ENCODE data around the gene KRT3.

The KRT3 gene

DNA sequence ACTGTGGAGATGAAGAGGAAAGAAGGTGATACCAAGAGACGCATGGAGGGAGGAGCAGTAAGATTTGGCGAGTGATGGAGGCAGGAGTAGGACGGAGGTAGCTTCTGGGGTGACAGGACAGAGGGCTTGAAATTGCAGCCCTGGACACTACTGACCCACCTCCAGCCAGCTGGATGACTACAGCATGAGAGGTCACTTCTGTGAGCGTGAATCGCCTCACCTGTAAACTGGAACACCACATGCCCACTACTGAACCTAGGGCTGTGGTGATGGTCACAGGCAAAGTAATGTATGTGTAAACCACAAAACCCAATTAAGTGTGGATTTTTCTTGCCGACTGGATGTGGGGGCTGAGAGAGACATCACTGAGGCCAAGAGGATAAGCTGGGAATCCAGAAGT is 24.6 kb upstream of the KRT3 start:
- no peaks in the 10 kb centered on the region for H3K36me3 ChIP-seq
- TF ChIP-seq, protein P1, sequence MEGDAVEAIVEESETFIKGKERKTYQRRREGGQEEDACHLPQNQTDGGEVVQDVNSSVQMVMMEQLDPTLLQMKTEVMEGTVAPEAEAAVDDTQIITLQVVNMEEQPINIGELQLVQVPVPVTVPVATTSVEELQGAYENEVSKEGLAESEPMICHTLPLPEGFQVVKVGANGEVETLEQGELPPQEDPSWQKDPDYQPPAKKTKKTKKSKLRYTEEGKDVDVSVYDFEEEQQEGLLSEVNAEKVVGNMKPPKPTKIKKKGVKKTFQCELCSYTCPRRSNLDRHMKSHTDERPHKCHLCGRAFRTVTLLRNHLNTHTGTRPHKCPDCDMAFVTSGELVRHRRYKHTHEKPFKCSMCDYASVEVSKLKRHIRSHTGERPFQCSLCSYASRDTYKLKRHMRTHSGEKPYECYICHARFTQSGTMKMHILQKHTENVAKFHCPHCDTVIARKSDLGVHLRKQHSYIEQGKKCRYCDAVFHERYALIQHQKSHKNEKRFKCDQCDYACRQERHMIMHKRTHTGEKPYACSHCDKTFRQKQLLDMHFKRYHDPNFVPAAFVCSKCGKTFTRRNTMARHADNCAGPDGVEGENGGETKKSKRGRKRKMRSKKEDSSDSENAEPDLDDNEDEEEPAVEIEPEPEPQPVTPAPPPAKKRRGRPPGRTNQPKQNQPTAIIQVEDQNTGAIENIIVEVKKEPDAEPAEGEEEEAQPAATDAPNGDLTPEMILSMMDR (IDR thresholded peaks at IDR 0.05; ENCODE audit: low read depth, low read length) = no peak
- no peak overlapping the region for H3K4me3 ChIP-seq (ENCODE audit: low read depth, low read length)
- DNase-seq = no peak
- peaks cover 33% of the 10 kb centered on the region for H3K27me3 ChIP-seq
- H3K9me3 ChIP-seq = no peaks in the 10 kb centered on the region
- H3K4me1 ChIP-seq = no peaks in the 10 kb centered on the region

DNA sequence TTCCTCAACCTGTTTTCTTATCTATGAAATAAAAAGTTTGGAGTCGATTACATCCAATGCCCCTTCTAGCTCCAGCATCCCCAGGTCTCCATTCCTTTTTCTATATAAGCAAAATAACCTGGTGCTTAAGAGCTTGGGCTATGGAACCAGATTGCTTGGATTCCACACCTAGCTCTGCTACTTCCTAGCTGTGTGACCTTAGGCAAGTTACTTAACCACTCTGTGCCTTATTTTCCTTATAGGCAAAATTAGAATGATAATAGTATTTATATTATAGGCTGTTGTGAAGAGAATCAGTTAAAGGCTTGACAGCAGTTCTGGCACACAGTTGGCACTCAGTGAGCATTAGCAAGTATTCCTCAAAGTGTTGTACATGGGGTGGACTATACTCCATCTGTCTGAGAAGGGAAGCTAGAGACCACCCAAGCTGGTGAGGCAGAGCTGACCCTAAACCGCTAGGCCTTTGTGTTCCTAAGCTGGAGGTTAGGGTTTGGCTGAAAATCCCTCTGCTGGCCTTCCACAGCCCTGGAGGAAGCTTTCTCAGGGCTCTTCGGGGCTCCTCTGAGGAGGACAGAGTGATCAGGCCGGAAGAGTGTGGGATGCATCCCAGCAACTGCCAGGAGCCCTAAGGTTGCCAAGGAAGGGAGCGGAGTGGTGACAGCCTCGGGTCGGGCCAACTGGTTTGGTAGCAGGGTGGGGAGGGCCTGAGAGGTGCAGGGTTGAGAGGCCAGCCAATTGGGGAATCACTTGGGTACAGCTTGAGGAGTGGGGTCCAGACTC is 24.0 kb upstream of the KRT3 start:
- TF ChIP-seq, protein P1 (IDR thresholded peaks at IDR 0.05; ENCODE audit: low read depth, low read length) = no peak
- H3K4me1 ChIP-seq = no peaks in the 10 kb centered on the region
- H3K27me3 ChIP-seq = peaks cover 33% of the 10 kb centered on the region
- no peaks in the 10 kb centered on the region for H3K36me3 ChIP-seq
- no peak for DNase-seq
- no peaks in the 10 kb centered on the region for H3K9me3 ChIP-seq
- no peak overlapping the region for H3K4me3 ChIP-seq (ENCODE audit: low read depth, low read length)

DNA sequence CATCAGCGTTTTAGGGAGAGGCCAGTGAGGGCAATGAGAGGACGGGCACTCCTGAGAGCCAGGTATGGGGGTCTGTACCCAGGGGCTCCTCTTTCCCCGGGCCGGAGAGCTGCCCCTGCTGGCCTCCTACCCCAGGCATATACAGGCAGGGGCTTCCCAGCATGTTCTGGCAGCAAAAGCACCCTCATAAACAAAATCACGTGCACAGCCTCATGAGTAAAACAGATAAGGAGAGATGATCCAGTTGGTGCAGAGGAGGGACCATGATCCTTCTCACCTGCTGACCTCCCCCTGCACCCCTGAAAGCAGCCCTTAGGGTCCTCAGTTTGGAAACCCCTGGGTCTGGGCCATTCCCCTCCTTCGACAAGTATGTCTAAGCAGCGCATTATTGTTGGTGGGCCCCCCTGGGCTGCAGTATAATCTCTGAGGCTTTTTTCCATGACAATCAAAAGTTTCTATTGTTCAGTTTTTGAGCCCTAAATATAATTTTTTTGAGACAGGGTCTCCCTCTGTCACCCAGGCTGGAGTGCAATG is 23.0 kb upstream of the KRT3 start:
- TF ChIP-seq, protein P1 (IDR thresholded peaks at IDR 0.05; ENCODE audit: low read depth, low read length) = no peak
- Histone ChIP-seq H3K27me3 (peaks cover 37% of the 10 kb centered on the region), H3K4me3 (ENCODE audit: low read depth, low read length) (no peak overlapping the region), H3K36me3 (no peaks in the 10 kb centered on the region), H3K4me1 (no peaks in the 10 kb centered on the region), H3K9me3 (no peaks in the 10 kb centered on the region)
- DNase-seq = no peak

DNA sequence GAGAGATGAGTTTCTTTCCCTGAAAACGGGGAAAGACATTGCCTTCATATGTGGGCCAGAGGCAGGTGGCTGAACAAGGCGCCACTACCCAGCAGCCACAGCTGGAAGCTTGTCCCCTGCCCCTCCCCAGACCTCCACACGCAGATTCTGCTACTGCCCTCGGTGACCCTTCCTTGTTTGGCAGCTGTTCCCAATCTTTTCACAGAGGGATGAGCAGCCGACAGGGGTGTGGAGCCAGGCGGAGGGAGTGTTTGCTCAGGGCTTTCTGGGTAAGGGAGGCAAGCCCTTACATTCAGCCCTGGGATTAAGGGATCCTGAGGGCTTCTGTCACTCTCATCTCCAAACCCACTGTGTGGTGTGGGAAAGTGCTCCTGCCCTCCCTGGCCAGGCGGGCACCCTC is 22.5 kb upstream of the KRT3 start:
- no peaks in the 10 kb centered on the region for H3K4me1 ChIP-seq
- H3K36me3 ChIP-seq = no peaks in the 10 kb centered on the region
- TF ChIP-seq, protein P1 (IDR thresholded peaks at IDR 0.05; ENCODE audit: low read depth, low read length) = no peak
- no peak overlapping the region for H3K4me3 ChIP-seq (ENCODE audit: low read depth, low read length)
- H3K27me3 ChIP-seq = peaks cover 40% of the 10 kb centered on the region
- H3K9me3 ChIP-seq = no peaks in the 10 kb centered on the region
- DNase-seq = no peak

DNA sequence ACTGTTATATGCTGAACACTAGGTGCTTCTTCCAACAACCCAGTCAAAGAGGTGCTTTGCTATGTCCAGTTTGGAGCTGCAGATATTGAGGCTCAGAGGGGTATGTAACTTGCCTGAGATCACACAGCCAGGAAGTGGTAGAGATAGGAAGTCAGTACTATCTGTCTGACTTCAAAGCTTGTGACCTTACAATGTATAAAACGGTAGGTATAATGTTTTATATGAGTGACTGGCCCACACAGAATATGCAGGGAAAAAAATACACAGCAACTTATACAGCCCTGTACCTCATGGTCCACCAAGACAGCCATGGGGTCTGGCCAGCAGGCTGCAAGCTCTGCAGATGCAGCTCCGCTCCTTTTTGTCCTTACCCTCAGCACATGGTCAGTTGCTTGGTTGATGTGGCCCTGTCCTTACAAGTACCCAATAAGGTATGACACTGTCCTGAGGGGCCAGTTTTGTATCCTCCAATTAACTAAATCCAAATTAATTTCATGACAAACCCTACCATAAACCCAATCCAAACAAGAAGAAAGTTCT is 21.9 kb upstream of the KRT3 start:
- no peaks in the 10 kb centered on the region for H3K36me3 ChIP-seq
- H3K4me3 ChIP-seq (ENCODE audit: low read depth, low read length) = no peak overlapping the region
- DNase-seq = no peak
- H3K4me1 ChIP-seq = no peaks in the 10 kb centered on the region
- TF ChIP-seq, protein P1 (IDR thresholded peaks at IDR 0.05; ENCODE audit: low read depth, low read length) = no peak
- H3K27me3 ChIP-seq = peaks cover 36% of the 10 kb centered on the region
- no peaks in the 10 kb centered on the region for H3K9me3 ChIP-seq
